ENCODE data around the gene HEPACAM2.

HEPACAM2 gene

DNA sequence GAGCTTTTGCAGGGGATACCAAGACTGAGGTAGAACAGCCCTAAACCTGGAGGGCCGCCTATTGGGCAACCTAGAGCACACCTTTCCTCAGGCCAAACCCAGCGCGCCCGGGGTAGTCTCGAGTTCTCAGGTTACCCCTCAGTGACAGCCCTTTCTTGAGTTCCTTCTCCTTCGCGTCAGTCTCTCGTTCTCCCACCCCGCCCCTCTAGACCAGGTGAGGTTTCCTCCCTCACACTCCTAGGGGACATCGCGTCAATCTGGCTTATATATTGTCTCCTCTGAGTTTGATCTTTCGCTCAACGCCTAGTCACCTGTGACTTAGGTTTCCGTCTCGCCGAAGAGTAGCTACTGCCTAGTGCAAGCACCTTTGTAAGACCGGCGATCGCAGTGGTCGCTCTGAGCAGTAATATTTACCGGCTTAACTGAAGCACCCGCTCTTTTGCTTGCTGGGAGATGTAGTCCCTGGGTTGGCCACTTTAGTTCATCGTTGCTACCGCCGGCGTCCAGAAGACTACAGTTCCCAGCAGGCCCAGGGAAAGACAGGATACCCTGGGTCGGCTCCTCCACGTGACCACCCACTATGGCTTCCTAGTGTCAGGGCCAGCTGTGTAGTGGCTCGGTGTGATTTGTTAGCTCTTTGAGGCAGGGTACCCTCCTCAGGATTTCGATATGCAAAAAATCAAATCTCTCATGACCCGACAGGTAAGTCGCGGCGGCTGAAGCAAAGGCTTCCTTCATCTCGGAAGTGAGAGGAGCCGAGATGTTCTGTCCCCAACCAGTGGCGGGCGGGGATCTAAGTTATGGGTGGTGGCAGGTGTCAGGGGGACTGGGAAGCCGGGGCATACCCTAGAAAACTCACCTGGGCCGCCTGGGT, 5.8 kb upstream of the HEPACAM2 start, which contains the start of gene VPS50:
TSS of gene VPS50 (plus strand) at position 568 of the 874 bp plus-strand sequence. CDS start at position 670, 102 bp downstream.
- peak; percentile 53 to 96 for DNase-seq (ENCODE audit: low read depth in 1 of 2, low spot score in 1 of 2)
- in situ Hi-C loops (cut with HindIII; ENCODE audit: low pct_unique_long_range_greater_than_20kb, low sequenced_read_pairs): no loop called here
- TF ChIP-seq JUND (IDR thresholded peaks at IDR 0.05; ENCODE audit: low read depth): no peak

DNA sequence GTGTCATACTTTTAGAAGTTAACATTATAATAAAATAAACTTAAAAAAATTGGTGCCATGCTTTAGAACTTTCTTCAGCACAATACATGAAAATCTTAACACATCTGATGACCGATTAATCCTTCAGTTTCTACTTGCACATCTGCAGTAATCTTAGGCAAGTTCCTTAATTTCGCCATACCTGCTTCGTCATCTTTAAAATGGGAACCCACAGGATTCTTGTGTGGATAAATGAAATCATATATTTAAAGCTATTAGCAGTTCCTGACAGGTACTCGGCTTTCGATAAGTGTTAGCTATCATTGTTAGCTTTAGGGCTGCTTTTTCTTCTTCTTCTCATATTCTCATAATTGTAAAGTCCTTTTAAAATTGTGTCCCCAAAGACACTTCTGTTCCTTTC, 5.0 kb upstream of the HEPACAM2 start:
- in situ Hi-C loops (cut with HindIII; ENCODE audit: low pct_unique_long_range_greater_than_20kb, low sequenced_read_pairs): no loop called here
- TF ChIP-seq JUND (IDR thresholded peaks at IDR 0.05; ENCODE audit: low read depth): no peak
- DNase-seq (ENCODE audit: low read depth in 1 of 2, low spot score in 1 of 2): no peak

DNA sequence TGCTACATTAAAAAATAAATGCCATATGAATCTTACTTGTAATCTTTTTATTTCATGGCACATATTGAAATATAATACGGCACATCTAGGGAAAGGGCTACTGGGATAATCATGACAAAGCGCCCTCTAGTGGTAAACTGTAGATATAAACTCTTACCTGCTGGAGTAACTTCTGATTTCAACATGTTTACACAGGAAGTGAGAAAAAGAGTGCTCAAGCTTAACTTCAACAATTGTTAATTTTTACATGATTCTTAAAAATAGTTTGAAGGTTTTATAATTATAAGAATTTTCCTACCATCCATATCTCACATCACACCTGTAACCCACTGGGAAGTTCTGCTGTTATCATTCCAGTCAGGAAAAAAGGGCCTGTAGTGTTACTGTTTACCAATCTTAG, 2.0 kb upstream of the HEPACAM2 start:
- TF ChIP-seq JUND (IDR thresholded peaks at IDR 0.05; ENCODE audit: low read depth): no peak
- in situ Hi-C loops (cut with HindIII; ENCODE audit: low pct_unique_long_range_greater_than_20kb, low sequenced_read_pairs): no loop called here

DNA sequence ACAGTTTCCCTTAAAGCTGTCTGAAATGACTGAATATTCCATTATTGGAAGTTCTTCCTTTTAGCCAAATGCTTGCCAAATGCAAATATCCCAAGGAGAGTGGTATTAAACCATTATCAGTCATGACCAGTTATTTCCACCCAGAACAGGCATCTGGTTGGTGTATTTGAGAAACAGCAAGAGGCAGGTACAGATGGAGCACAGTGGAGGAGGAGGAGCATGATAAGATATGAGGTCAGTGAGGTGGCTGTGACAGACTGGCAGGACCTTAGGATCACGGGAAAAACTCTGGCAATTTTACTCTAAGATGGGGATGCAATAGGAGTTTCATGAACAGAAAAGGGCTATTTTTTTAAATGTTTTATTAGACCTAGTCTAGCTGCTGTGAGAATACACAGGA, 6.4 kb downstream of the HEPACAM2 start:
- in situ Hi-C loops (cut with HindIII; ENCODE audit: low pct_unique_long_range_greater_than_20kb, low sequenced_read_pairs): no loop called here
- no peak for DNase-seq (ENCODE audit: low read depth in 1 of 2, low spot score in 1 of 2)
- TF ChIP-seq JUND (IDR thresholded peaks at IDR 0.05; ENCODE audit: low read depth): no peak

More for the DNA sequence above, 2.0 kb upstream of the HEPACAM2 start:
- DNase-seq (ENCODE audit: low read depth in 1 of 2, low spot score in 1 of 2): peak; percentile 8 to 67

DNA sequence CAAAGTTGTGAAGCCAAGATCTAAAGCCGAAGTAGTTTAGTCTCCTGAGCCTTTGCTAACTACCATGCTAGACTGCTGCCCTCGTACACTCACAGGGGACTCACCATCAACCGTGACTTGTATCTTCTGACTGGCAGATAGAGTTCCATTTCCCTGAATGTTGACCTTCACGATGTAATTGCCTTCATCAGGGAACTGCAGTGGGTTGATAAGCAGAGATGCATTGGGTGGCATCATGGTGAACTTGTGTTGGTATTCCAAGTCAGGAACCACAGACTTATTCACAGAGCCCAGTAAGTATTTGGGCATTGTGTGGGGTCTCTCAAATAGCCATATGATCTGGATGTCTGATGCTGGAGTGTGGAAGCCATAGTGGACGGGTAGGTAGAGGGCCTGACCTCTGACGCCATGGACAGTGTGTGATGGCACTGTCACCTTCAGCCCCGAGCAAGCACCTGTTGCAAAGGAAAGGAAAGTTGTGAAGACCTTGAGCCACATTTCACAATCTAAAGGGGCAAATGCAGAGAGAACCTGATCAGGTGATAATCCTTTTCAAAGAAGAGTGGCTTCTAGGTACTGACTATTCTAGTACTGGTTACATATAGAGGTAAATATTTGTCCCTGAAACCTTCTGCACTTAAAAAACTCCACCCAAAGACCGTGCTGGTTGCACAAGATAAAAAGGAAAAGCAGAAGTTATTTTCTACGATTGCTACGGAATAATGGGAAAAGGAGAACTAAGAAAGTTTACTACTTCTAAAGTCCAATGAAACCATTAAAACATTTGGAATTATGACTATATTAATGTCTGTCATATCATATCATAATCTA, 7.1 kb downstream of the HEPACAM2 start:
- DNase-seq (ENCODE audit: low read depth in 1 of 2, low spot score in 1 of 2): no peak
- no peak for TF ChIP-seq JUND (IDR thresholded peaks at IDR 0.05; ENCODE audit: low read depth)
- in situ Hi-C loops (cut with HindIII; ENCODE audit: low pct_unique_long_range_greater_than_20kb, low sequenced_read_pairs): no loop called here

DNA sequence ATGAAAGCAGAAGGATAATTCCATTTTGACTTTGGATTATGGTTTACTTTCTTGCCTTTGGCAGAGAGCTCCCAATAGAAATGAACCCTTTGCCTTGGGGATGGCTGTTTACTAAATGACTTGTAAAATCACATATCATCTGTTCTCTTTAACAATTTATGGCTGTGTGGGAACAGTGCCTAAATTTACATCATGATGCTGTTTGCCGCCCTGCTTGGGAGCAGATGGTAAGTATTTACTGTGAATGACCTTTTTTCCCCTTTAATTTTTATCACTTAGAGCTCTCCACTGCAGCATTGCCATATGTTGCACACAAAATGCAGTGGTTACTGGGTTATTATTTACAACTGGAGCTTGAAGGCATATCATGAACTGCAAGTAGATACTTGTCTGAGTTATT, 13.4 kb downstream of the HEPACAM2 start:
- no peak for TF ChIP-seq JUND (IDR thresholded peaks at IDR 0.05; ENCODE audit: low read depth)
- in situ Hi-C loops (cut with HindIII; ENCODE audit: low pct_unique_long_range_greater_than_20kb, low sequenced_read_pairs): no loop called here
- DNase-seq (ENCODE audit: low read depth in 1 of 2, low spot score in 1 of 2): no peak

DNA sequence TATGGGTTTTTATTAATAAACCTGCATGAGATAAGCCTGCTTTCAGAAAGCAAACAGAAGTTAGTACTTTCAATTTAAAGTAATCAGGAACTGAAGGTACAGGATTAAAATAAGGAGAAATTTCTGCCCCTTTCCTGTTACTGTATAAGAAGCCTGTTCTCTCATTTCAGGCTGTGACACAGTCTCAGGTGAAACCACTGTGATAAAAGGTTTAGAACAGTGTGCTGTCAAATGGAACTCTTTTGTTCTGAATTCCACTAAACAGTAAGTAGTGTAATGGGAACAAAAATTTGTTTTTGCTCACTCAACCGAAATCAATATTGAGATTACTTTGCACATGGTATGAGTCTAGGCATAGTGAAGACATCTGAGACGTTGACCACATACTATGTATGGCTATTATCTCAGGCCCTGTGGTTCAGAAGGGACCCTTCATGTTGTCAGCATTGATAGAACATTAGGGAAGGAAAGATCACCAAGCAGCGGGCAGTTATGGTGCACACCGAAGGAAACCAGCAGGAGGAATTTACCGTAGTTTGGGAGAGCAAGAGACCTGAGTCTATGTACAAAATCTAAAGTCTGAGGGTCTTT, 14.9 kb downstream of the HEPACAM2 start:
- no peak for TF ChIP-seq JUND (IDR thresholded peaks at IDR 0.05; ENCODE audit: low read depth)
- no peak for DNase-seq (ENCODE audit: low read depth in 1 of 2, low spot score in 1 of 2)
- in situ Hi-C loops (cut with HindIII; ENCODE audit: low pct_unique_long_range_greater_than_20kb, low sequenced_read_pairs): no loop called here

DNA sequence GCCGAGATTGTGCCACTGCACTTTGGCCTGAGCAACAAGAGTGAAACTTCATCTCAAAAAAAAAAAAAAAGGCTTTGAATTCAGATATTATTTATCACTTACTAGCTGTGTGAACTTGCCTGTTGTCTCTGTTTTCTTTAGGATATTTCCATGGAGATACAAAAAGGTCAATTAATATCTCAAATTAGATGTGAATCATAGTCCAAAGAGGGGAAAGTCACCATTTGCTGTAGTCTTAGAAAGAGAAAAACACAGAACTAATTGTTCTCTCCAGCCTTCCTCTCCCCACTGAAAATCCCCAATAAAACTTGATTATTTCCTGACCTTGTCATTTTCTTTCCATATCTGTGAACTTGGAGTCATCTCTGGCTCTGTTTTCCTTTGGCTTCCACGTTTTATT, 21.2 kb downstream of the HEPACAM2 start:
- no peak for TF ChIP-seq JUND (IDR thresholded peaks at IDR 0.05; ENCODE audit: low read depth)
- in situ Hi-C loops (cut with HindIII; ENCODE audit: low pct_unique_long_range_greater_than_20kb, low sequenced_read_pairs): no loop called here
- no peak for DNase-seq (ENCODE audit: low read depth in 1 of 2, low spot score in 1 of 2)

DNA sequence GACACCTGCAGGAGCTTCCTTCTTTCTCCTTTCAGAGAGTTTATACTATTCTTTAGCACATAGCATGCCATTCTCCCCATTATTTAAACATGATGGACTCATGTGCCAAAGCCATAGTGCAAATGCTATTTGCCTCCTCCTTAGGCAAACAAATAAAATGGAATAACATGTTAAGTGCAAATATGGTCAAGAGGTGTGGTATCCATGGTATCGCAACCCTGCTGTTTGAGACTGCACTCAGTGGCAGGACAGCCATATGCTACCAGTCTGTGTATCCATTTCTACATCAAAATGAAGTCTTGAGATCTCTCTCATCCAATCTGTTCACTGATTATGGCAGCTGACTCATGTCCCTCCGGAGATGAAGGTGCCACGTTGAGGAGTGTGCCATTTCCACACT, 22.8 kb downstream of the HEPACAM2 start:
- TF ChIP-seq JUND (IDR thresholded peaks at IDR 0.05; ENCODE audit: low read depth): no peak
- in situ Hi-C loops (cut with HindIII; ENCODE audit: low pct_unique_long_range_greater_than_20kb, low sequenced_read_pairs): no loop called here
- DNase-seq (ENCODE audit: low read depth in 1 of 2, low spot score in 1 of 2): peak in 1 of 2 experiments; percentile 4

DNA sequence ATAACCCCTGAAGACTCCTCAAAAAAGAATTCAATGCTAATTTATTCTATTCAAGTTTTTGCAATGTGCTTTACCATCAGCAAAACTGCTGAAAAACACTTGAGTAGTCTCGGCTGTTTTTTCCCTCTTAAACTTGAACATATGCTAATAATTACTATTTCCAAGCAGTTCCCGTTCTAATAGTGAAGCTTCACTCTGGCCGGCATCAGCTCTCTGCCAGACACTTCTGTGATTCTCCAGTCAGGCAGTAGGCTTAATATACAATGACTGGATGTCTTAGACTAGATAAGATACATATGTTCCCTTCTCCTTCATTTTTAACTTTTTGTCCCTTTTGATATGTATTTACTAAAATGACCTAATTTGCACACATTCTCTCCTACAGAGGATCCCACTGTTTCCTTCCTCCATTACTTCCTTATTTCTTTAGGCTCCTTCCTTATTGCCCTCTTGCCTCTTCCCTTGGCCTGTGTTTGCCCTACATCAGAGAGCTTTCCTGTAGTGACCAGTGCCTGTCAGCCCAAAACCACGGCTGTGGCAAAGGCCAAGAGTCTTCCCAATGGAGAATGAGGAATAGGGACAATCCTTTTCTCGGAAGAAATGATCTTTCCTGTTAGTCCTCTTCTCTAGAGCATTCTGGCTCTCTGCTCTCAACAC, 23.5 kb downstream of the HEPACAM2 start:
- no peak for DNase-seq (ENCODE audit: low read depth in 1 of 2, low spot score in 1 of 2)
- no peak for TF ChIP-seq JUND (IDR thresholded peaks at IDR 0.05; ENCODE audit: low read depth)
- in situ Hi-C loops (cut with HindIII; ENCODE audit: low pct_unique_long_range_greater_than_20kb, low sequenced_read_pairs): no loop called here

DNA sequence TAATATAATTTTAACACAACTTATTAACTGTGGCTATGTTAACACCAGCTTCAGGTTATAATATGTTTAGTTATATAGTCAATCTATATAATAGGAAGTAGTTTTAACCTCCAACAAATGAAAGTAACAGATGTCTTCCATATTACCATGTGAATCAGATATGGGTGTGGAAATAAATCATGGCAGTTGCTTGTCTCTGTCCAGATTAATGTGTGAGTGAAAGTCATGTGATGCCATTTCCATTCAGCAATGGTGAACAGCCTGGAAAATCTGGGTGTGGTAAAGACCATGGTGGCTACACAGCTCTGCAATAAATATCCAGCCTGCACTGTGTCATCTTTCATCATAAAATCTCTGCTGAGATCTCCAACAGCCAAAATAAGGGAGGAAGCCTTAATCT, 27.8 kb downstream of the HEPACAM2 start:
- no peak for TF ChIP-seq JUND (IDR thresholded peaks at IDR 0.05; ENCODE audit: low read depth)
- in situ Hi-C loops (cut with HindIII; ENCODE audit: low pct_unique_long_range_greater_than_20kb, low sequenced_read_pairs): no loop called here
- DNase-seq (ENCODE audit: low read depth in 1 of 2, low spot score in 1 of 2): no peak

DNA sequence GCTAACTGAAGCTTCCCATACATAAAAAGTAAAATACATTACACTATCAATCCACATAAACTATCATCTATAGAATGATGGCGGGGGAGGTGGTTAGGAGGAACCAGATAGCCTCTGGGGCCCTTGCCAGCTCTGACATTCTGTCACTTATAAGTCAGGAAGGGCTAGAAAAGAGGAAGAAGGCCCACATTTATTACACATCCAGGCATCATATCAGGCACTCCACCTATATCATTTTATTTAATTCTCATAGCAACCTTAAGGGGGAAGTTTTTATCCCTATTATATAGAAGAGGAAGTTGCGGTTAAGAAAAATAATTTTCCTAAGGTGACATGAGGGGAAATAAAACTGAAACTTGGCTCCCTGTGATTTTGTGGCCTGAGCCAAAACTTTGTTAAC, 29.9 kb downstream of the HEPACAM2 start:
- in situ Hi-C loops (cut with HindIII; ENCODE audit: low pct_unique_long_range_greater_than_20kb, low sequenced_read_pairs): no loop called here
- DNase-seq (ENCODE audit: low read depth in 1 of 2, low spot score in 1 of 2): no peak
- TF ChIP-seq JUND (IDR thresholded peaks at IDR 0.05; ENCODE audit: low read depth): no peak

Data from T47D (cell line).